Stimulated activated CD4-positive, alpha-beta T cell treated with anti-CD3 and anti-CD28 coated beads, TNF-alpha, amount 100 ng/mL, for 24 hours (primary cell): ENCODE measurements around the gene UFD1.

Experiments used
- DNase-seq, 3 experiments: peaks; one replicate each; pipeline ENCODE4 v3.0.0-alpha.2; 2020; ENCODE audit warnings: low read depth in 3 of 3

Gene UFD1

GRCh38 chr22:19471572-19471971 is 7.4 kb downstream of the UFD1 start:
- no peak for DNase-seq

GRCh38 chr22:19470010-19470409 is 9.0 kb downstream of the UFD1 start:
- no peak for DNase-seq

GRCh38 chr22:19469421-19469820 is 9.6 kb downstream of the UFD1 start:
- no peak for DNase-seq

GRCh38 chr22:19467912-19468311 is 11.1 kb downstream of the UFD1 start:
- no peak for DNase-seq

GRCh38 chr22:19466848-19467752 is 11.9 kb downstream of the UFD1 start:
- DNase-seq, result no peak

- no peak for DNase-seq
These were observed 12.8 kb downstream of the UFD1 start for GRCh38 chr22:19466126-19466716.

- no peak for DNase-seq
These were observed 14.0 kb downstream of the UFD1 start for GRCh38 chr22:19464975-19465374.

- DNase-seq, result no peak
These were observed 14.4 kb downstream of the UFD1 start for GRCh38 chr22:19464546-19464945.

GRCh38 chr22:19463491-19464469 is 15.2 kb downstream of the UFD1 start:
- DNase-seq, result no peak

GRCh38 chr22:19463008-19463407 is 16.0 kb downstream of the UFD1 start:
- DNase-seq, result no peak

GRCh38 chr22:19461506-19461905 is 17.5 kb downstream of the UFD1 start:
- no peak for DNase-seq

GRCh38 chr22:19460036-19460435 is 19.0 kb downstream of the UFD1 start:
- no peak for DNase-seq

- no peak for DNase-seq
These were observed 21.1 kb downstream of the UFD1 start for GRCh38 chr22:19457828-19458428.

- no peak for DNase-seq
These were observed 22.5 kb downstream of the UFD1 start for GRCh38 chr22:19456541-19456940.

- no peak for DNase-seq
These were observed 23.2 kb downstream of the UFD1 start for GRCh38 chr22:19455585-19456370.

- DNase-seq, result no peak
These were observed 24.0 kb downstream of the UFD1 start for GRCh38 chr22:19455033-19455432.

- no peak for DNase-seq
These were observed 24.8 kb downstream of the UFD1 start for GRCh38 chr22:19454156-19454555.

- no peak for DNase-seq
These were observed 25.3 kb downstream of the UFD1 start for GRCh38 chr22:19453718-19454117.

GRCh38 chr22:19451570-19451969 is 27.4 kb downstream of the UFD1 start:
- DNase-seq, result no peak

GRCh38 chr22:19450363-19451175 is 28.4 kb downstream of the UFD1 start:
- DNase-seq, result no peak
